ENCODE results near the gene HAUS3. TPM values are rescaled to one million over a fixed set of nuclear protein-coding genes. Genes with fewer than 3 reads are reported as not detected.

The HAUS3 gene
- total RNA-seq, 1 donor from 2014 or later, result 9.2 TPM

GRCh38 chr4:2261853-2262144 is 19.9 kb upstream of the HAUS3 start, which contains the start of gene MXD4:
MXD4 (minus strand) TSS chr4:2262109; CDS start chr4:2261980, 129 bp downstream.
- FAIRE-seq (no peak), DNase-seq (ENCODE audit: low read depth) (no peak)
- Histone ChIP-seq H3K27me3 (ENCODE audit: control insufficient read depth, insufficient read depth, low read length) (no peaks in the 10 kb centered on the region), H3K4me3 (ENCODE audit: low read depth, low read length) (peak within 1 kb of the TSS; percentile 81), H3K36me3 (ENCODE audit: control insufficient read depth, insufficient read depth, low read length) (peaks cover 14% of the 10 kb centered on the region)
- no peak for TF ChIP-seq CTCF (IDR thresholded peaks at IDR 0.05; ENCODE audit: insufficient read depth, low read length, severe bottlenecking)

- FAIRE-seq (no peak), DNase-seq (ENCODE audit: low read depth) (no peak)
- Histone ChIP-seq H3K36me3 (ENCODE audit: control insufficient read depth, insufficient read depth, low read length) (peaks cover 14% of the 10 kb centered on the region), H3K27me3 (ENCODE audit: control insufficient read depth, insufficient read depth, low read length) (no peaks in the 10 kb centered on the region), H3K4me3 (ENCODE audit: low read depth, low read length) (peak overlapping the region; percentile 81)
- no peak for TF ChIP-seq CTCF (IDR thresholded peaks at IDR 0.05; ENCODE audit: insufficient read depth, low read length, severe bottlenecking)
Measured at GRCh38 chr4:2261110-2261852, 19.4 kb upstream of the HAUS3 start.

- TF ChIP-seq CTCF (IDR thresholded peaks at IDR 0.05; ENCODE audit: insufficient read depth, low read length, severe bottlenecking), result no peak
- peak overlapping the region; percentile 81 for H3K4me3 ChIP-seq (ENCODE audit: low read depth, low read length)
- H3K36me3 ChIP-seq (ENCODE audit: control insufficient read depth, insufficient read depth, low read length), result peaks cover 14% of the 10 kb centered on the region
- DNase-seq (ENCODE audit: low read depth) (no peak), FAIRE-seq (no peak)
- no peaks in the 10 kb centered on the region for H3K27me3 ChIP-seq (ENCODE audit: control insufficient read depth, insufficient read depth, low read length)
Measured at GRCh38 chr4:2260344-2261109, 18.6 kb upstream of the HAUS3 start.

- Histone ChIP-seq H3K27me3 (ENCODE audit: control insufficient read depth, insufficient read depth, low read length) (no peaks in the 10 kb centered on the region), H3K4me3 (ENCODE audit: low read depth, low read length) (no peak overlapping the region), H3K36me3 (ENCODE audit: control insufficient read depth, insufficient read depth, low read length) (peaks cover 14% of the 10 kb centered on the region)
- FAIRE-seq (no peak), DNase-seq (ENCODE audit: low read depth) (no peak)
- no peak for TF ChIP-seq CTCF (IDR thresholded peaks at IDR 0.05; ENCODE audit: insufficient read depth, low read length, severe bottlenecking)
Measured at GRCh38 chr4:2259541-2260343, 17.8 kb upstream of the HAUS3 start.

- no peak for FAIRE-seq
- TF ChIP-seq CTCF (IDR thresholded peaks at IDR 0.05; ENCODE audit: insufficient read depth, low read length, severe bottlenecking), result no peak
- DNase-seq (ENCODE audit: low read depth), result no peak
- Histone ChIP-seq H3K36me3 (ENCODE audit: control insufficient read depth, insufficient read depth, low read length) (peaks cover 14% of the 10 kb centered on the region), H3K27me3 (ENCODE audit: control insufficient read depth, insufficient read depth, low read length) (no peaks in the 10 kb centered on the region), H3K4me3 (ENCODE audit: low read depth, low read length) (no peak overlapping the region)
Measured at GRCh38 chr4:2259036-2259540, 17.2 kb upstream of the HAUS3 start.

Data from bronchial epithelial cell (primary cell).